TTC549 (cell line): ENCODE data around the gene PTGIR.
"Not testable (repeated sequence)": the region's sequence is repeated elsewhere in the genome, so short reads cannot be mapped to it uniquely, and the experiment has no call there.

Experiments used
- FAIRE-seq: peaks from 2 replicates; lab custom pipeline; 2012; peaks lifted over from hg19 to GRCh38; lab: Jason Lieb, UNC

Gene PTGIR

DNA sequence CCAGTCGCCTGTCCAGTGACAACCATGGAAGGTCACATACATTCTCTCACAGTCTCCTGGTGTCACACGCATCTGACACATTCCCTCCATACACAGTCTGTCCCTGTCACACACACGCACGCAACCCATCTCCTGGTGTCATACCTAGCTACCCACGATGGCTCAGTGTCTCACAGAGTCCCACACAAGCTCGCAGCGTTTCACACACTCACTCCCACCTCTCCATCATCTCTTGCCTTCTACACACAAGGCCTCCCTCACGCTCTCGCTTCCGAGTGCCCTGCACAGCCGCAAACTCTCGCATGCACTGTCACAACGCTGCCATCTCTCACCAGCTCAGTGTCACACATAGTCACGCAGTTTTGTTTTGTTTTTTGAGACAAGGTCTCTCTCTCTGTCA, 12.3 kb upstream of the PTGIR start:
- no peak for FAIRE-seq

DNA sequence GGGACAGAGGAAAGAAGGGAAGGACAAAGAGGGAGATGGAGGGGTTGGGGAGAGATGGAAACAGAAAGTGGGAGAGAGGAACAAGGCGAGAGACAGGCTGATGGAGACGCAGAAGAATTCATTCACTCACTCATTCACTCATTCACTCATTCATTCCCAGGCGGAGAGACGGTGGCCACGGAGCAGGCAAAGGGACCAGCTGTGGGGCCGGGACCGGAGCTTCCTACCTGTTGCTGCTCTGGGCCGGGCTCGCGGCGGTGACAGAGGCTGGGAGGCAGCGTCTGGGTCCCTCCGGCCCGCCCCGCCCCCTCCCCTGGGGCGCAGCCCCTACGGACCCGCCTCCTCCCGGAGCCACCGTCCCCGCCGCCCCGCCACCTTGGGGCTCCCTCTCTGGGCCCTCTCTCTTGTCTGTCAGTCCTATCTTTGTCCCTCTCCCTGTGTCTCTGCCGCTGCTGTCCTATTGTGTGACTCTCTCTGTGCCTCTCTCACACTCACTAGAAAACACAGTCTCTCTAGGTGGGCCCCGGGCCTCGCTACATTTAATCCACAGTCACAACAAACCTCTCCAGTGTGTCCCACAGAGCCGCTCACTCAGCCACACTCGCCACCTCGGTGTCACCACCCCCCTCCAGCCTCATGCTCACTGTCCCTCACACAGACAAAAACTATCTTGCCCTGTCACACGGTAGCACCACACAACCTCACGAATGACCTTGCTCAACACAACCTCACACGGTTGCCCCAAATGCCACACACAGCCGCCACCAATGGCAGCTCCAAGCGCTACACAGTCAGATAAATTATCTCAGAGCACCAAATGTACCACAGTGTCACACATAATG, 11.3 kb upstream of the PTGIR start, which contains the start of gene GNG8:
GNG8 (minus strand) TSS at position 283 of the 842 bp plus-strand sequence. CDS start 1,520 bp downstream, outside the sequence.
- no peak for FAIRE-seq

DNA sequence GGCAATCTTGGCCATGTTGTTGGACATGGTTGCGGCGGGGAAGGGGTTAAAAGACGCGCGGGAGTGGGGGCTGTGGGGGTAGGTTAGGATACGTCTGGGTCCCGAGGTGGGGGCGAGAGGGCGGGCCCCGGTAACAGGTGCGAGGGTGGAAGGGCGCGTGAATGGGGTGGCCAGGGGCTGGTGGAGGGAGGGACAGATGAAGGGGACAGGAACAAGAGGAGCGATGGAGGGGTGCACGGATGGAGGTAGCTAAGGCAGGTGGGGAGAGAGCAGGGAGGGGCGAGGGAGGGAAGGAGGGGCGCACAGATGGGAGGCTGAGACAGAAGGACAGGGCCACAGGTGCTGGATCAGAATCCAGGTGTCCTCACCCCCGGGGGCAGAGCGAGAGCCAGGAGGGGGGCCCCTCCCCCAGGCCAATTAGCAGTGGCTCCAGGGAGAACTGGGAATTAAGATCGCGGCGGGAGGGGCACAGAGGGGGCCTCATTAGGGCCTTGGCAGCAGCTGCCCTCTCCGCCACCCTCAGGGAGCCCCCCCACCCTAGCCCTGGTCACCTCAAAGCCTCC, 9.8 kb upstream of the PTGIR start:
- no peak for FAIRE-seq

DNA sequence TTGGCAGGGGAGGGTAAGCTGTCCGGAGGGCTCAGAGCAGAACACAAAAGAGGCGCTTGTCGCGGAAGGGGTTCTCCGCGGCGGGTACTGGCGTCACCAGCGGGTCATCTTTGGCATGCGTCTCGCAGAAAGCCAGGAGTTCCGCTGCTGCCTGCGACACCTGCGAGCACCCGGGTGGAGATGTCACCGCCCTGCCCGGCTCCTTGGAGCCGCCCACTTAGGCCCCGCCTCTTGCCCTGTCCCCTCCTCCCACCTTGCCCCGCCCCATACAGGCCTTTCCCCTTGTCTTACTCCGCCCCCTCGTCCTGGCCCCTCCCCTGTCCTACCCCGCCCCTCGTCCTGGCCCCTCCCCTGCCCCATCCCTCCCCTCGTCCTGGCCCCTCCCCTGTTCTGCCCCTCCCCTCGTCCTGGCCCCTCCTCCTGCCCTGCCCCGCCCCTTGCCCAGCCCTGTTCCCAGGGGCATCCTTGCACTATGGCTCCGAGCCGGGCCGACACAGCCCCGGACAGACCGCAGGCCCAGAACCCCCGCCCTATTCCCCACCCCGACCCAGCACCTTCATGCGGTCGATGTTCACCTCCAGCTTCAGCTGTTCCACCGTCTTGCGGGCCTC, 9.3 kb upstream of the PTGIR start:
- FAIRE-seq, result no peak

DNA sequence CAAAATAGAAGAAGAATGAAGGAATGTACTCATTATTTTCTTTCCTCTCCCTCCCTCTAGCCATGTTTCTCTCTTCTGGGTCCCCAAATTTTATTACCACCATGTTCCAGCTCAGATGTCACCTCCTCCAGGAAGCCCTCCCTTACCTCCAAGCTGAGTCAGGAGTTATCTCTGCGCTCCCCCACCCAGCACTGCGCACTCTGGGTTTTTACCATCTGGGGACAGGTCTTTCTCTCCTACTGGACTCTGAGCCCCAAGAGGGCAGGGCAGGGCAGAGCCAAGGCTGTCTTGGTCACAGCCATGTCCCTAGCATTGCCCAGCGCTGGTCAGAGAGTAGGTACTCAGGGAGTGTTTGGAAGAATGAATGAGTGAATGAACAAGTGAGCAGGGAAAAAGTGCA, 8.2 kb upstream of the PTGIR start:
- no peak for FAIRE-seq

DNA sequence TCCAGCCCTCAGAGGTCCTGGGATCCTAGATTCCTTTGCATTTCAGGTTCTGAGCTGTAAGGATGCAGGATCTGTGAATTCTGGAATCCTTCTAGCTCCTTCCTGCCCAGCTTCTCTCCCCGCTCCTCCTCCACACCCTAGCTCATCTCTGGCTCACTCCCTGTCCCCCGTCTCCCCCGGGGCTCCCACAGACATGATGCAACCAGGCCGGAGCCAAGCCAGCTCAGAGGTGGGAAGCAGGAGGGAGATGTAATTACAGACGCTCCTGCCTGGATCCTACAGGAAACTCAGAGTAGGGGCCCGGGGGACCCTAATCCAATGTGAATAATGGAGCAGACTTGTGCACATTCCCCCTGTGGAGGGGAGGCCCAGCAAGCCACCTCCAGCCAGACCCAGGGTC, 6.6 kb upstream of the PTGIR start:
- no peak for FAIRE-seq

DNA sequence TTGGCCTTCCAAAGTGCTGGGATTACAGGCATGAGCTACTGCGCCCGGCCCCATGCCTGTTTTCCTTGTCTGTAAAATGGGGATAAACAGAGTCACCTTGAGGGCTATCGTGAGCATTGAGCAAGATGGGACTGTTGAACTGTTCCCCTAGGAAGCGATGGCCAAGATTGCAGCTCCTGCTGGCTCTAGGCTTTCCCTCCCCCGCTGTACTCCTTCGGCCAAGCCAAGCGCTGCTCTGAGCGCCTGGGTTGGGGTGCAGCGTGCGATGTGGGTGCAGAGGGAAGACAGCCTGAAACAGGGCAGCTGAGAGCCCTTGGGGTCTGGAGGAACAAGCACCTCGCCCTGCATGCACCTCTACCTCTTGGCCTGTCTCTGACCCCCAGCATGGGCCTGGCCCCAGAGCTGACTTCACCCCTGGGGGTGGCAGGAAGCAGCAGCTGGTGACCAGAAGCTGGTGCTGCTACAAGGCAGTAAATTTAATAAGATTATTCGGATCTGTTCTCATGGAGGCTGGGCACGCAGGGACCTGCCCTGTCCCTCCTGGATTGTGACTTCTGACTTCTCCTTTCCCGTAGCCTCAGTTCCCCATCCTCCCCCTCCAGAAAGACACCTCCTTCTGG, 5.8 kb upstream of the PTGIR start:
- no peak for FAIRE-seq

DNA sequence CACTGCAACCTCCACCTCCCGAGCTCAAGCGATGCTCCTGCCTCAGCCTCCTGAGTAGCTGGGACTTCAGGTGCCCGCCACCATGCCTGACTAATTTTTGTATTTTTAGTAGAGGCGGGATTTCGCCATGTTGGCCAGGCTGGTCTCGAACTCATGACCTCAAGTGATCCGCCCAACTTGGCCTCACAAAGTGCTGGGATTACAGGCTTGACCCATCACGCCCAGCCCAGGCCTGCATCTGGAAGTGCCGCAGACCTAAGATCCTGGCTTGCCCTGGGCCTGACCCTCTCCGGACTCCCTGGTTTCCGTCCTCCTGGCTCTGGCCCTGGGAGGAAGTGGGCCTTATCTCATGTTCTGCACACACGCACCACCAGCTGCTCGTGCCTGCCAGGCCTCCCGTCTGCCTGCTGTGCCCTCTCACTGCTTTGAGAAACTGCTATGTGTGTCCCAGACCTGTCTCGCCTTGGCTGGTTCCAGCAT, 4.7 kb upstream of the PTGIR start:
- no peak for FAIRE-seq

DNA sequence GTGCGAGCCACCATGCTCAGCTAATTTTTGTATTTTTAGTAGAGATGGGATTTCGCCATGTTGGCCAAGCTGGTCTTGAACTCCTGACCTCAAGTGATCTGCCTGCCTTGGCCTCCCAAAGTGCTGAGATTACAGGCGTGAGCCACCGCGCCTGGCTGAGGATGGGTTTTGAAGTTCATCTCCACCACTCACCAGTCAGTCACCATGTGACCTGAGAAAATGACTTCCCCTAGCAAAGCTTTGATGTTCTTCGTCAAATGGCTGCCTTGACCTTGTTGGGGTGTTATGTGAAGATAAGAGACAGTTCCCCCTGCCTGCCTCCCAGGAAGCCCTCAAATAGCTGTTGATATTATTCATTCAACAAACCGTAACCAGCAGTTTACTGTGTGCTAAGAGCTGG, 4.1 kb upstream of the PTGIR start:
- not testable (repeated sequence) for FAIRE-seq

DNA sequence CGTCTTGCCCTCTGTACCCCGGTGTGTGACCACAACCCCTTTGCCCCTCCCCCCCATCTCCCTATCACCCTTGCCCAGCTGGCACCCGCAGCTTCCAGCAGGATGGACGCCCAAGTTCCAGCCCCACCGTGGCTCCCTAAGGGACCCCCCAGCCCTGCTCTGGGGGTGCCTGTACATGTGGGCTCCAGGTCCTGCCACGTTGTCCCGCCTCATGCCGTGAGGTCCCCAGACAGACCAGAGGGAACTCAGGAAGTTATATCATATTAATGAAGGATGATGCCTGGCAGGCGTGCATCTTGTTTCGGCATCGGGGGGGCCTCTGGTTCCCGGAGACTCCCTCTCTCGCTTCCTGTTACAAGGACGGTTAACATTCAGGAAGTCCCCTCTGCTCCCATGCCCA, 1.6 kb upstream of the PTGIR start:
- FAIRE-seq, result no peak

DNA sequence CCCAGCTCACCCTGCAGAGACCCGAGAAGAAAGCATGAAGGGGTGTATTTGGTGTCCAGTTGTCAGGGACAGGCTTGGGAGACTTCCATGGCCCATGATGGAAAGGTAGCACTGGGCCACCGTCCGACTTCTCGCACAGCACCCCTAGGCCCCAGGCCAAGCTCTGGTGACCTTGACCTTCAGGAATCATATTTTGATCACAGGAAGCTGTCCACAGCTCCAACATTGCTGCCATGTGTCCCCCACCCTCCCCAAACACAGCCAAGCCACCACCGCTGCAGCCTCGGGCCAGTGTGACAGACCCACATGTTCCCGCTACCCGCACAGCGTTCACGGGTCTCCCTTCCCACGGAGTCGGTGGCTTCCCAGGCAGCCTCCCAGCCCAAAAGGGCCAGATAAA, 842 bp upstream of the PTGIR start:
- no peak for FAIRE-seq

DNA sequence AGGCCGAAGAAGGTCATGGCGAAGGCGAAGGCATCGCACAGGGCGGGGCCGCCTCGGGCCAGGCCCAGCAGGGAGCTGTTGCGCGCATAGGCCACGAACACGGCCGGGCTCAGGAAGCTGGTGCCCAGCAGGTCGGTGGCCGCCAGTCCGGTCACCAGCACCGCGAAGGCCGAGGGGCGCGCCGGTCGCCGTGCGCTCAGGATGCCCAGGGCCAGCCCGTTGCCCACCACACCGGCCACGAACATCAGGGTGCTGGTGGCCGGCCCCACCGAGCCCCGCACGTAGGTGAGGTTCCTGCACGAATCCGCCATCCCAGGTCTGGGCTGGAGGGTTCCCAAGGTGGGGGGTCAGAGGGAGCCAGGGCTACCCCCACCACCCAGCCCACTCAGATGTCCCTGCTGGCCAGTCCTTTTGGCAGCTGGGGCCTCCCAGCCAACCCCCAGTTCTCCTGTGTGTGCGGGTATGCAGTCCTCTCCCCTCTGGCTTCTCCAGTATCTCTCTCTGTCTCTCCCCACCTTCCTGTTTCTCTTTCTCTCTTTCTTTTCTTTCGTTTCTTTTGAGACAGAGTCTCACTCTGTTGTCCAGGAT, 880 bp downstream of the PTGIR start:
- no peak for FAIRE-seq

DNA sequence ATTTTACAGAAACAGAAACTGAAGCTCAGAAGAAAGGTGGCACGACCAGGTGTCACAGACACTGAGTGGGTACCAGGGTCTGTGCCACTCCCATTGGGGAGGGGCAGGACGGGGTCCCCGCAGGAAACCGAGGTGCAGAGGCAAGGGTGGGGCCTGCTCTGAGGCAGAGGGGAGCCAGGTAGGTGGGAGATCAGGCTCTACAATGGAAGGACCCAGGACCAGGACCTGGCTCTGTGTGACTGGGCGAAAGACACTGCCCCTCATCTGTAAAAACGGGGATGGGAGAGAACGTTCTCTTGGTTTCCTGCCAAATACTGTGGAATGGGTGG, 2.8 kb downstream of the PTGIR start:
- FAIRE-seq, result no peak

DNA sequence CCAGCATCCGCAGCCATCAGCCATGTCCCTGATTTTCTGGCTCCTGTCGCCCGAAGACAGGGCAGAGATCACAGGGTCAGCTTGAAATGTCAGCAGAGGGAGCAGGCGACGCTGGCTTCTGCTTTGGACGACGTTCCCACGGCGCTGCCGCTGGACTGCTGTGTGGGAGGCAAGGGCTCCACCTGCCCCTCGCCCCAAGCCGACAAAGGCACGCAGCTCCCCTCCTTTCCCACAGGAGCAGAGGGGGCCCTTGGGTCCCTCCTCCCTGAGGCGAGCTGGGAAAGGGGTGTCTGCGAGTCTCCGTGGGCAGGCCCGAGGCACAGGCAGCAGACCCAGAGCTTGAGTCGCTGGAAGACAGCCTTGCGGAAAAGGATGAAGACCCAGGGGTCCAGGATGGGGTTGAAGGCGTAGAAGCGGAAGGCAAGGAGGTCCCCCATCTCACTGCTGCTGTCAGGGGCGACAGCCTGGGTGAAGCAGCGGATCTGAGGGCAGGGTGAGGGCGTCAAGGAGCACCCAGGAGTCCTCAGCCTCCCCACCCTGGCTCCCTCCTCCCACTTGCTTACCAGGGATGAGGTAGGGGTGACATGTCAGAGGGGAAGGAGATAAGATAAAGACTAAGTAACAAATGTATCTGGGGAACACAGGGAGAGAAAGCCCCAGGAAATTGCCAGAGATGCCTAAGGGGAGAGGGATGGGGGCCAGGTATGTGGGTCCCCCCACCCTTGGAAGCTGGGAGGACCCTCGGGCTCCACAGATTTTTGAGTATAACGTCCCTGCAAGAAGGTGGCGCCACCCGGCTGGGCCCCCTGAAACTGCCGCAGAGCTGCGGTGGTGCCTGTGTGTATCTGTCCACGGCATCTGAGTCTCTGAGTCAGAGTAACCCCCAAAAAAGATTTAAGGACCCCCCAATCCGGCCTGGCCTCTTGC, 3.4 kb downstream of the PTGIR start:
- FAIRE-seq, result no peak

DNA sequence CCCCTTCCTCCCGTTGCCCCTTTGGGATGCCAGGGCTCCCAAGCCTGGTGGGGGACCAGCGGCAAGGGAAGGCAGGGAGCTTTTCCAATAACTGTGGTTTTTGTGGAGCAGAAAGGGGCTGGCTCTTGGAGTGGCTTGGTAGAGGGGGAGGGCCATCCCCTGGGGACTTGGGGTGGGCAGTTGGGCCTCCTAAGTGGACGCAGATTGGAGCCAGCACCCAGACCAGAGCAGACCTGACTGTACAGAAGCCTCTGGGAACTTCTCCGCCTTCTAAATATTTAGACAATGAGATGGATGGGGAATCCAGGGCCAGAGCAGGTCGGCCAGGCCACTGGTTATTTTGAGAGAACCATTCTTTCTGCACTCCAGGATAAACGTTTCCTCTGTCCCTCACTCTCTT, 4.2 kb downstream of the PTGIR start:
- FAIRE-seq, result no peak

DNA sequence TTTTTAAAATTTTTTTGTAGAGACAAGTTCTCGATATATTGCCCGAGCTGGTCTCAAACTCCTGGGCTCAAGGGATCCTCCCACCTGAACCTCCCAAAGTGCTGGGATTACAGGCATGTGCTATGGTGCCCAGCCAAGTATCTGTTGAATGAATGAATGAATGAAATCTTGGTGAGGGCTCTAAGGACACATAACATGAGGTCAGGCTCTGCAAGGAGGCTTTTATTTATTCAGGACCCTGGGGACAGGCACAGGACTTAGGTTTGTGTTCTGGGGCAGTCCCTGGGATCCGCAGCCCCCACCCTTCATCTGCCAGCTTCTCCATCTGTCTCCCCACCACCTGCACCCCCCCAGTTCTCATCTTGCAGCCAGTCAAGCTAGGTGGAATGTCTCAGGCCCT, 4.6 kb downstream of the PTGIR start:
- no peak for FAIRE-seq

DNA sequence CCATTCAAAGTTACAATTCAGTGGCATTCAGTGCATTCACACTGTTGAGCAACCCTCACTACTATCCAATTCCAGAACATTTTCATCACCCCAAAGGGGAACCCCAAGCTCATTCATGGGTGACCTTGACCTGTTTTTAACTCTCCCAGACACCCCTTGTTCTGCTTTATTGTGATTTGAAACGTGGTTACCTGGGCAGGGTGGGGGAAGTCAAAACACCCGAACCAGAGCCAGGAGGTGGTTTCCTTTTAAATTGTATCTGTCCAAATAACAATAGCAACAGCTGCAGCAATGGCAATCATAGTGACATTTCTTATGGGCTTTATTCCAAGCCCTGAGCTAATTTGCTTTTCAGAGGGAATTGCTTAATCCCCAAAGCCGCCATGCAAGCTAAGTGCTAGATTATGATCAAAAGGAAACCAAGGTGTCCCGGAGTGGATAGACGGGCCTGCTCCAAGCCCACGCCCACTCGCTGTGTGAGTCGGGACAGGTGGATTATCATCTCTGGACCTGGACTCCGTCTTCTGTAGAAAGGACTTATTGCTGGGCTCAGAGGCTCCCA, 6.1 kb downstream of the PTGIR start:
- no peak for FAIRE-seq

DNA sequence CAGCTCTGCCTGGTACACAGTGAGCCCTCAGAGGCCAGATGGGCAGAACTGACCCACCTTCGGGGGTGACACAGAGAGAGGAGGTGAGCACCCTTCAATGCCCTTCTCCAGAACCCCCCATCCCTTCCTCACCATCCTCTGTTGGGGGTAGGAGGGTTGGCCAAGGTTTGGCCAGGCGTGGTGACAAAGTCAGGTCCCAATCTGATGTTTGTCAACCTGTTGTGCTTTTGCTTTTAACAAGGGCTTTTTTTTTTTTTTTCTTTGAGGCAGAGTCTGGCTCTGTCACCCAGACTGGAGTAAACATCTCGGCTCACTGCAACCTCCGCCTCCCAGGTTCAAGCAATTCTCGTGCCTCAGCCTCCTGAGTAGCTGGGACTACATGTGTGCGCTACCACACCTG, 7.3 kb downstream of the PTGIR start:
- no peak for FAIRE-seq

DNA sequence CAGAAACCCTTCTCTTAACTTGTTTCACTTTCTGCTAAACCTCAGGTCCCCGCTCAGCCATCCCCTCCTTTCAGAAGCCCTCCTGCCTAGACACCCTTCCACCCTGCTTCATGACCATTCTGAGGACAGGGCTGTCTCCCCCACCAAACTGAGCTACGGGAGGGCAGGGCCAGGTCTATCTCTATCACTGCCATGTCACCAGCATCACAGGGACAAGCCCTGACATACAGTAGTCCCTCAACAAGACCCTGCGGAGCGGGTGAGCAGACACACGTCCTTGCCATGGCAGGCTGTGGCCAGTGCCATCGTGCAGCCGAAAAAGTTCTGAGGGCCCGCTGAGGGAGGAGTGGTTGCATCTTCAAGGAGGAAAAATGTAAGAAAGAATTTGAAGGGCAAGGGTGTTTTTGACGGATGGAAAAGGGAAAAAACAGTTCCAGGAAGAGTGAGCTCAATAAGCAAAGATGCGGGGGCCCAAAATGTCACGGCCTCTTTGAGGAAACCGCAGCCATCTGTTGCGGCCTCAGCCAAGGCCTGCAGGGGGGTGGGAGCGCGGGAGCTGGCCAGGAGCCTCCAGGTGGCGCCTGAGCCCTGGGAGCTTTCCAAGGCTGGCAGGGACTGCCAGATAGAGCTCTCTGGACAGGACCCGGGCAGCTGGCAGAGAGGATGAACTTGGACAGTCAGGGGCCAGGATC, 8.1 kb downstream of the PTGIR start:
- no peak for FAIRE-seq

DNA sequence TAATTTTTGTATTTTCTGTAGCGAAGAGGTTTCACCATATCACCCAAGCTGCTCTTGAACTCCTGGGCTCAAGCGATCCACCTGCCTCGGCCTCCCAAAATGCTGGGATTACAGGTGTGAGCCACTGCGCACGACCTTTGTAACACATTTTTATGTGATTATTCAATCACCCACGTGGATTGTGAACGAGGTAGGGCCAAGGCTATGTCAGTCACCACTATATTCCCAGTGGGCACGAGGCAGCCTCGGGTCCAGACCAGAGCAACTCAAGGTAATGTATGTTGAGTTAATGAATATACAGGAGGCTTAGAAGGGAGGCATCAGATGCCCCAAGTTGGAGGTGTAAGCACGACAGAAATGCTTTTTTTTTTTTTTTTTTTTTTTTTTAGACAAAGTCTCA, 8.9 kb downstream of the PTGIR start:
- no peak for FAIRE-seq
